ENCODE measurements around the gene ARL5B.

ARL5B gene

GRCh38 chr10:18659819-18660535 is 746 bp downstream of the ARL5B start:
- DNase-seq: no peak

GRCh38 chr10:18660816-18661431 is 1.7 kb downstream of the ARL5B start:
- no peak for DNase-seq

- no peak for DNase-seq
Measured at GRCh38 chr10:18664841-18665478, 5.7 kb downstream of the ARL5B start.

GRCh38 chr10:18665815-18666558 is 6.8 kb downstream of the ARL5B start:
- no peak for DNase-seq

- DNase-seq: no peak
Measured at GRCh38 chr10:18666810-18667209, 7.6 kb downstream of the ARL5B start.

GRCh38 chr10:18668026-18668425 is 8.8 kb downstream of the ARL5B start:
- DNase-seq: no peak

- no peak for DNase-seq
Measured at GRCh38 chr10:18675086-18675801, 16.0 kb downstream of the ARL5B start.

GRCh38 chr10:18680754-18681153 is 21.5 kb downstream of the ARL5B start:
- DNase-seq: no peak

- no peak for DNase-seq
Measured at GRCh38 chr10:18681366-18681765, 22.1 kb downstream of the ARL5B start.

- no peak for DNase-seq
Measured at GRCh38 chr10:18681971-18682411, 22.8 kb downstream of the ARL5B start.

GRCh38 chr10:18683427-18683826 is 24.2 kb downstream of the ARL5B start:
- DNase-seq: no peak

- DNase-seq: no peak
Measured at GRCh38 chr10:18684416-18684815, 25.2 kb downstream of the ARL5B start.

- no peak for DNase-seq
Measured at GRCh38 chr10:18684953-18685352, 25.7 kb downstream of the ARL5B start.

GRCh38 chr10:18685555-18685954 is 26.3 kb downstream of the ARL5B start:
- no peak for DNase-seq

GRCh38 chr10:18687195-18687594 is 28.0 kb downstream of the ARL5B start:
- DNase-seq: no peak

- no peak for DNase-seq
Measured at GRCh38 chr10:18687706-18688105, 28.5 kb downstream of the ARL5B start.

- no peak for DNase-seq
Measured at GRCh38 chr10:18689498-18689897, 30.3 kb downstream of the ARL5B start.

- no peak for DNase-seq
Measured at GRCh38 chr10:18690541-18690940, 31.3 kb downstream of the ARL5B start.

GRCh38 chr10:18699849-18700840 is 40.9 kb downstream of the ARL5B start:
- no peak for DNase-seq

GRCh38 chr10:18703521-18703920 is 44.3 kb downstream of the ARL5B start:
- DNase-seq: no peak

GRCh38 chr10:18710201-18710653 is 51.0 kb downstream of the ARL5B start:
- no peak for DNase-seq

All from stimulated activated CD8-positive, alpha-beta memory T cell treated with anti-CD3 and anti-CD28 coated beads, Interleukin-4, amount 100 ng/mL, for 48 hours (primary cell).